ENCODE data around the gene PACS2.

GRCh38 chr14:105282098-105282725 lies 32.3 kb upstream of the PACS2 start:
- TF ChIP-seq, protein P1, sequence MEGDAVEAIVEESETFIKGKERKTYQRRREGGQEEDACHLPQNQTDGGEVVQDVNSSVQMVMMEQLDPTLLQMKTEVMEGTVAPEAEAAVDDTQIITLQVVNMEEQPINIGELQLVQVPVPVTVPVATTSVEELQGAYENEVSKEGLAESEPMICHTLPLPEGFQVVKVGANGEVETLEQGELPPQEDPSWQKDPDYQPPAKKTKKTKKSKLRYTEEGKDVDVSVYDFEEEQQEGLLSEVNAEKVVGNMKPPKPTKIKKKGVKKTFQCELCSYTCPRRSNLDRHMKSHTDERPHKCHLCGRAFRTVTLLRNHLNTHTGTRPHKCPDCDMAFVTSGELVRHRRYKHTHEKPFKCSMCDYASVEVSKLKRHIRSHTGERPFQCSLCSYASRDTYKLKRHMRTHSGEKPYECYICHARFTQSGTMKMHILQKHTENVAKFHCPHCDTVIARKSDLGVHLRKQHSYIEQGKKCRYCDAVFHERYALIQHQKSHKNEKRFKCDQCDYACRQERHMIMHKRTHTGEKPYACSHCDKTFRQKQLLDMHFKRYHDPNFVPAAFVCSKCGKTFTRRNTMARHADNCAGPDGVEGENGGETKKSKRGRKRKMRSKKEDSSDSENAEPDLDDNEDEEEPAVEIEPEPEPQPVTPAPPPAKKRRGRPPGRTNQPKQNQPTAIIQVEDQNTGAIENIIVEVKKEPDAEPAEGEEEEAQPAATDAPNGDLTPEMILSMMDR (IDR thresholded peaks at IDR 0.05) = no peak
- TF ChIP-seq EZH2 (IDR thresholded peaks at IDR 0.05) = no peak
